ENCODE measurements around the gene CS. TPM values are rescaled to one million over a fixed set of nuclear protein-coding genes. Genes with fewer than 3 reads are reported as not detected.

Gene CS
- total and polyA plus RNA-seq, 2 experiments from 2014 or later: 67.2 to 76.2 TPM

GRCh38 chr12:56247923-56248322, 52.2 kb downstream of the CS start:
- Histone ChIP-seq H3K9me3 (ENCODE audit: low read depth) (no peaks in the 10 kb centered on the region), H2AFZ (no peak overlapping the region), H3K9me2 (ENCODE audit: insufficient read depth) (no peaks in the 10 kb centered on the region), H4K20me1 (ENCODE audit: insufficient read depth) (no peaks in the 10 kb centered on the region), H3K4me3 (no peak overlapping the region), H3K4me1 (ENCODE audit: insufficient read depth) (0 out of 2 replicates have a peak, but pooled peaks cover 9% of the 10 kb centered on the region), H3K4me2 (ENCODE audit: unreplicated experiment) (no peak overlapping the region), H3K9ac (no peak overlapping the region), H3K79me2 (ENCODE audit: insufficient read depth) (peaks cover 36% of the 10 kb centered on the region), H3F3A (ENCODE audit: insufficient read depth) (0 out of 2 replicates have a peak, but pooled peaks cover 4% of the 10 kb centered on the region), H3K27me3 (replicated peaks; ENCODE audit: insufficient read depth) (no peaks in the 10 kb centered on the region), H3K27ac (no peak overlapping the region), H3K36me3 (ENCODE audit: low read depth) (peaks cover 64% of the 10 kb centered on the region)
- no peak for DNase-seq
- WGBS, 2 experiments (ENCODE audit: low coverage in 1 of 2, low lambda C conversion rate in 2 of 2, missing lambda C conversion rate in 2 of 2): 91 to 94% methylated on average over 16 of the region's 16 CpGs
- in situ Hi-C loops (cut with MboI): no loop called here
- TF ChIP-seq EZH2phosphoT487 (IDR thresholded peaks at IDR 0.05; ENCODE audit: insufficient read depth, low read depth) (no peak), EZH2 (IDR thresholded peaks at IDR 0.05; ENCODE audit: insufficient read depth, poor library complexity, severe bottlenecking) (no peak)

GRCh38 chr12:56244494-56244893, 55.6 kb downstream of the CS start:
- Histone ChIP-seq H3F3A (ENCODE audit: insufficient read depth) (no peaks in the 10 kb centered on the region), H3K36me3 (ENCODE audit: low read depth) (peaks cover 52% of the 10 kb centered on the region), H3K9ac (no peak overlapping the region), H3K27ac (no peak overlapping the region), H3K9me2 (ENCODE audit: insufficient read depth) (no peaks in the 10 kb centered on the region), H3K4me1 (ENCODE audit: insufficient read depth) (0 out of 2 replicates have a peak, but pooled peaks cover 9% of the 10 kb centered on the region), H3K27me3 (replicated peaks; ENCODE audit: insufficient read depth) (no peaks in the 10 kb centered on the region), H2AFZ (no peak overlapping the region), H4K20me1 (ENCODE audit: insufficient read depth) (no peaks in the 10 kb centered on the region), H3K4me3 (no peak overlapping the region), H3K9me3 (ENCODE audit: low read depth) (no peaks in the 10 kb centered on the region), H3K79me2 (ENCODE audit: insufficient read depth) (peaks cover 12% of the 10 kb centered on the region; the same call in 1 of the 2 replicates), H3K4me2 (ENCODE audit: unreplicated experiment) (no peak overlapping the region)
- DNase-seq: no peak
- 95 to 97% methylated on average over 14 of the region's 14 CpGs for WGBS, 2 experiments (ENCODE audit: low coverage in 1 of 2, low lambda C conversion rate in 2 of 2, missing lambda C conversion rate in 2 of 2)
- in situ Hi-C loops (cut with MboI): no loop called here
- TF ChIP-seq EZH2phosphoT487 (IDR thresholded peaks at IDR 0.05; ENCODE audit: insufficient read depth, low read depth): no peak
- TF ChIP-seq EZH2 (IDR thresholded peaks at IDR 0.05; ENCODE audit: insufficient read depth, poor library complexity, severe bottlenecking): no peak

- no peaks in the 10 kb centered on the region for H3K9me2 ChIP-seq (ENCODE audit: insufficient read depth)
- no peaks in the 10 kb centered on the region for H4K20me1 ChIP-seq (ENCODE audit: insufficient read depth)
- no peak overlapping the region for H2AFZ ChIP-seq
- in situ Hi-C loops (cut with MboI): no loop called here
- 55 to 57% methylated on average over 3 of the region's 3 CpGs for WGBS, 2 experiments (ENCODE audit: low coverage in 1 of 2, low lambda C conversion rate in 2 of 2, missing lambda C conversion rate in 2 of 2)
- peak; percentile 44 for DNase-seq
- 0 out of 2 replicates have a peak overlapping the region, but pooled peaks have one; percentile 26 for H3K9ac ChIP-seq
- H3K4me2 ChIP-seq (ENCODE audit: unreplicated experiment): no peak overlapping the region
- H3F3A ChIP-seq (ENCODE audit: insufficient read depth): 0 out of 2 replicates have a peak, but pooled peaks cover 3% of the 10 kb centered on the region
- H3K4me3 ChIP-seq: no peak overlapping the region
- no peaks in the 10 kb centered on the region for H3K27me3 ChIP-seq (replicated peaks; ENCODE audit: insufficient read depth)
- 0 out of 2 replicates have a peak, but pooled peaks cover 9% of the 10 kb centered on the region for H3K4me1 ChIP-seq (ENCODE audit: insufficient read depth)
- 0 out of 2 replicates have a peak, but pooled peaks cover 6% of the 10 kb centered on the region for H3K79me2 ChIP-seq (ENCODE audit: insufficient read depth)
- TF ChIP-seq EZH2 (IDR thresholded peaks at IDR 0.05; ENCODE audit: insufficient read depth, poor library complexity, severe bottlenecking) (no peak), EZH2phosphoT487 (IDR thresholded peaks at IDR 0.05; ENCODE audit: insufficient read depth, low read depth) (no peak)
- H3K36me3 ChIP-seq (ENCODE audit: low read depth): peaks cover 47% of the 10 kb centered on the region
- no peak overlapping the region; the same call in 1 of the 2 replicates for H3K27ac ChIP-seq
- H3K9me3 ChIP-seq (ENCODE audit: low read depth): no peaks in the 10 kb centered on the region
These were observed 56.4 kb downstream of the CS start for GRCh38 chr12:56243731-56244181.

GRCh38 chr12:56242986-56243385, 57.1 kb downstream of the CS start:
- Histone ChIP-seq H3K27me3 (replicated peaks; ENCODE audit: insufficient read depth) (no peaks in the 10 kb centered on the region), H3K4me1 (ENCODE audit: insufficient read depth) (0 out of 2 replicates have a peak, but pooled peaks cover 9% of the 10 kb centered on the region), H3K4me3 (no peak overlapping the region), H3K27ac (no peak overlapping the region), H3K4me2 (ENCODE audit: unreplicated experiment) (no peak overlapping the region), H2AFZ (no peak overlapping the region), H3F3A (ENCODE audit: insufficient read depth) (0 out of 2 replicates have a peak, but pooled peaks cover 5% of the 10 kb centered on the region), H3K79me2 (ENCODE audit: insufficient read depth) (no peaks in the 10 kb centered on the region), H3K36me3 (ENCODE audit: low read depth) (peaks cover 41% of the 10 kb centered on the region), H3K9ac (no peak overlapping the region), H3K9me2 (ENCODE audit: insufficient read depth) (no peaks in the 10 kb centered on the region), H4K20me1 (ENCODE audit: insufficient read depth) (no peaks in the 10 kb centered on the region), H3K9me3 (ENCODE audit: low read depth) (no peaks in the 10 kb centered on the region)
- in situ Hi-C loops (cut with MboI): no loop called here
- no peak for TF ChIP-seq EZH2 (IDR thresholded peaks at IDR 0.05; ENCODE audit: insufficient read depth, poor library complexity, severe bottlenecking)
- no peak for DNase-seq
- WGBS, 2 experiments (ENCODE audit: low coverage in 1 of 2, low lambda C conversion rate in 2 of 2, missing lambda C conversion rate in 2 of 2): 90 to 92% methylated on average over 13 of the region's 13 CpGs
